HL-60/S4 treated with retinoic acid at 250 ng/mL for 4 days and 3 days (cell line): ENCODE measurements around the gene PLEKHG3.

Source experiments
- in situ Hi-C: fragments of 300-500 bp; cut with MboI; formaldehyde crosslinking; loops from 2 replicates; pipeline ENCODE4 v1.7.0; 2022; ENCODE audit warnings: low sequenced_read_pairs

PLEKHG3 gene

DNA sequence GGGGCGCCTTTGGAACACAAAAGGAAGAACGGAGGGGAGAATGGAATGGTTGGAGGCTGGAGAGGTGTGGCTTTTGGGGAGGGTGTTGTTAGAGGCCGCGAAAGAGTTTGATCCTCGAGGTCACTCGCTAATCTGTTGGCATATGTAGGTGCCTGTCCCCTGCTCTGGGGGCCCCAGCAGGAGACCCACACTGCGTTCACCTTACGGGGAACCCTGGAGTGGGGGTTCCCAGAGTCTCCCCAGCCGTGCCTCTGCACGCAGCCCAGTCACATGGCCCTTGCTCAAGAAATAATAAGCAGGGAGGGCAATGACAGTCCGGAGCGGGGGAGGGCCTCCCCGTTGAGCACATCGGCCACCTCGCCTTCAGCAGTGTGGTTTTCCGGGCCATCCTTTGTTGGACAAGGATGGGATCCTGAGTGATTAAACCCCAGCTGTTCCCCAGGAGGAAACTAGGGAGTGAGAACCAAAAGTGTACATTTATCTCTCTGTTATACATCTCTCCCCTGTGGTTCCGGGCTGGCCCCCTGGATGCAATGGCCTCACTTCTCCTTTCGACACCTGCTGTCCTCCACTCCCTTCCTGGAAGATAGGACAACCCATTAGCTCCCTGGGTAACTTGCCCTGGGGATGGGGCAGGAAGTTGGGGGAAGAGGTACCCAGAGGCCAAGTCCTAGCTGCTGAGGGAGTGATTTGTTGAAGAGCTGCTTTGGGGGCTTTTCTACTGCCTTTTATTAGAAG, 1.3 kb downstream of the PLEKHG3 start:
- in situ Hi-C loops, result no loop called here

DNA sequence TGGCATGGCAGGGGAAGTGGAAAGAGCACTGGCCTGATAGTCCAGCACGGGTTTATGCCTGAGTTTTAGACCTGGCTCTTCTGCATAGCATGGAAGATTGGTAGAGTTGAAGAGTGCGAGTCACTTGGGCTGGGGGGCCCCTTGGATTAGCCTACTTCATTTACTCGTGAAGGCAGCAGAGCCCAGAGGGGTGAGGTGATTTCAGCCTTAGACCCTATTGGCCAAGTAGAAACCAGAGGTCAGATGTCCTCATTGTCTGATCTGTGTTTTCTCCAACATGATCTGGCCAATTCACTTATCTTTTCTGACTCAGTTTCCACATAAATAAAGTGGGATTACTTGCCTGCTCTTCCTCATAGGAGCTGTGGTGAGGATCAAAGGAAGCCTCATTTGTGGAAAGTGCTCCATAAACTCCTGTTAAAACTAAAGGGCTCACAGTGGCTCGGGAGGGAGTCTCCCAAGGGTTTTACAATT, 1.9 kb downstream of the PLEKHG3 start:
- in situ Hi-C loops, result no loop called here

DNA sequence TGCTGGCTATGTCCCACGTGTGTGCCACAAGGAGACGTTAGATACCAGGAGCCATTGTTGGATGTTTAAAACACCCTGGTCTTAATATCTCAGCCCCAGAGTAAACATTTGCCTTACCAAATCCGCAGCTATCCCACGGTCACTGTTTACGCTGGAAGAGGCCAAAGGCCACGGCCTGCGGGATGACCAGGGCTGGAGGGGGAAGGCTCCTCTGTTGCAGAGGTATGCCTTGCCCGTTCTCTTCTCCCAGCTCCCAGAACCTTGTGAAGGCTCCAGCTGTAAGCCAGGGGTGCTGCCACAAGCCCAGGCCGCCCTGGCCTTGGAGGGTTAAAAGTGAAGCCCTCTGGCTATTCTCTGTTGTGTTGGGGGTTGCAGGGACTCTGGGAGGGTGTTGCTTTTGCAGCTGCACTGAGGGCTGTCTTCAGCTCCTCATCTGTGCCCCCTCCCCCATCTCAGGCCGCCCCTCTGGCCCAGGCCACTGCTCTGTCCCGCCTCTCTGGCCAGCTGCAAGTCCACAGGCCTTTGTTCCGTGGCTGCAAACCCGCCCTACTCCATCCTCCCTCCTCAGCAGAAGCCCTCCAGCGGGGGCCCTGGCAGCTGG, 2.5 kb downstream of the PLEKHG3 start:
- in situ Hi-C loops, result no loop called here

DNA sequence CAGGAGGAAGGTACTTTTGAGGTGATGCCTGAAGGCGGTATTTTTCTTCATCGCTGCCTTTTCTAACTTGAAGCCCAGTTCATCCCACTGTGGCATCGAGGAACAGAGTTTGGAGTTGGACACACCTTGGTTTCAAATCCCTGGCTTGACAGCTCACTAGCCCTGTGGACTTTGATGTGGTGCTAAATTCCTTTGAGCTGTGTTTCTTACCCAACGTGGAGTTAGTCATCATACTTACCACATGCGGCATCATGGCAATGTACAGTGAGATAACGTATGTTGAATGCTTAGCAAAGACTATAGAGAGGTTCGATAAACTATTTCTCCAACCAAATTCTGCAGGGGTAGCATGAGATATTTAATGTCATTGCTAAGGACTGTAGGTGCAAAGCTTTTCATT, 3.4 kb downstream of the PLEKHG3 start:
- in situ Hi-C loops, result no loop called here

DNA sequence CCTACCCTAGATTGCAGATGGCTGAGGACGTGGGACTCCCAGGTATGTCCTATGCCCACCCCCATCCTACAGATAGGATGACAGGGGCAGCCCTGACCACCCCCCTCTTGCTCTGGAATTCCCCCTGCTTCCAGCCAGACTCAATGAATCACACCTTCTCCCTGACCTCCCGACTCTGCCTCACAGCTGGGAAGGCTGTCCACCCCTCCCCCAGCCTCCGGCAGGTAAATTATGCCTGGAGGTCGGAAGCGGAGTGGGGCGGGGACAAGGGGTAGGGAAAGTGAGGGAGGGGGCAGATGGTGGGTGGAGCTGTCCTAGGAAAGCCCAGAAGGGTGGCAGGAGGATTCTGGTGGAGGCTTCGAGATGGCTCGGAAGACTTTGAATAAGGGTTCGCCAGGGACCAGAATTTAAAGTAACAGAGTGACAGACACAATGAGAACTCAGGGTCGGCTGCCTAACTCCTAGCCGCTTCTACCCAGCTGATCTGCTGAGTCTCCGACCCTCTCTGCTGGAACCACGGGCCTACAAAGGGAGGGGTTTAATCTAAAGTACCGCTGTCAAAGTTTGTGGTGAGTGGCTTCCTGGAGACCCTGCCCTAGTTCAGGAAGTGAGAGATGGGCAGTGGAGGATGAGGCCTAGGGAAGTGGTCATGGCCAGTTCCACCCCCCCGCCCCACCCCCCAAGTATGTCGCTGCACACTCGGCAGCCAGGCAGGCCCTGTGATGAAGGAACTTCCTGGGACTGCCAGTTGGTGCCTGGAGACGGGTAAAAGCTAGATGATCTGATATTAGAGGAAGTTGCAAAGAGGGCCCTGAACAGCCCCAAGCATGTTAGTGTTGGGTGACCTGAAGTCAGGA, 4.2 kb downstream of the PLEKHG3 start:
- in situ Hi-C loops, result no loop called here

DNA sequence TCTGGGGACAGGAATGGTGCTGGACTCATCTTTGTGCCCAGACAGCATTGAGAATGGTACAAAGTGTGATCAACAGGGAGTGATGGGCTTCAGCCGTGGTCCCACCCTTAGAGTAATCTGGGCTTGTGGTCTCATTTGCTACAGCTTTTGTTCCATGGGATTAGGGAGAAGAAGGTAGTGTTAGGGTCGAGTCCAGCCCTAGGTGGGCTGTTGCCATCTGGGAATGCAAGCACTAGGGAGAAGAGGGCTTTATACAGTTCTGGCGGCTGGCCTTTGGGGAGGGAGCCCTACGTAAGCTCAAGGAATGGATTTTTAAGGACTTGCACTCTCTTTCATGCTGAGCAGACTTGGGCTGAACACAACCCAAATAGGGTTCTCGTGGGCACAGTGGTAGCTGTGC, 4.9 kb downstream of the PLEKHG3 start:
- in situ Hi-C loops, result no loop called here

DNA sequence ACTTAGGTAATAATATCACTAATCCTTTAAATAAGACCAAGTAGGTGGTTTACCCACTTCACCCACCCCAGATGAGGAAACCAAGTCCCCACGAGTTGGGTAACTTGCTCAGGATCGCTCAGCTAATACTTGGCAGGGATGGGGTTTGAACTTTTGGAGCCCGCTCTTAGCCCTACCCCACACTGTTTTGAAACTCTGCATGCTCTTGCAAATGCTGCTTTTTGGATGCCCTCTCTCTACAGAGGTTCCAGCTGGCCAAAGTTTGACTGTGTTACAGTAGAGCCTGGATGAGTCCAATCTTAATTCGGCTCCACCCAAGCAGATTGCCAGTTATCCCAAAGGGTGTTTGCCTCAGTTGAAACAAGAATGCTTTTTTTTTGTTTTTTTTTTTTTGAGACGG, 6.8 kb downstream of the PLEKHG3 start:
- in situ Hi-C loops, result no loop called here

DNA sequence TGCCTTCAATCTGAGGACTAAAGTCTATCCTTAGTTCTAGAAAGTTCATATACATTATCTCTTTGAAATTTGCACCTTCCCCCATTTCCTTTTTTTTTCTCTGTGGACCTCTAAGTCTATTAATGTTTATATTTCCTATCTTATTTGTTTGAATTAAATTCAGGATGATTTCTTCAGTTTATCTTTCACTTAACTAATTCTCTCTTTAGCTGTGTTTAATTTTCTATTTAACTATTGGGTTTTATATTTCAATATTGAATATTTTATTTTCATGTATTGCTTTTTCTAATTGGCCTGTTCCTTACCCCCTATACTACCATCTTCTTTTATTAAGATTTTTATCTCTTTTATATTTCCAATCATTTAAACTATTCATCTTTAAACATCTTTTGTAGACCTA, 9.5 kb downstream of the PLEKHG3 start:
- in situ Hi-C loops, result no loop called here

DNA sequence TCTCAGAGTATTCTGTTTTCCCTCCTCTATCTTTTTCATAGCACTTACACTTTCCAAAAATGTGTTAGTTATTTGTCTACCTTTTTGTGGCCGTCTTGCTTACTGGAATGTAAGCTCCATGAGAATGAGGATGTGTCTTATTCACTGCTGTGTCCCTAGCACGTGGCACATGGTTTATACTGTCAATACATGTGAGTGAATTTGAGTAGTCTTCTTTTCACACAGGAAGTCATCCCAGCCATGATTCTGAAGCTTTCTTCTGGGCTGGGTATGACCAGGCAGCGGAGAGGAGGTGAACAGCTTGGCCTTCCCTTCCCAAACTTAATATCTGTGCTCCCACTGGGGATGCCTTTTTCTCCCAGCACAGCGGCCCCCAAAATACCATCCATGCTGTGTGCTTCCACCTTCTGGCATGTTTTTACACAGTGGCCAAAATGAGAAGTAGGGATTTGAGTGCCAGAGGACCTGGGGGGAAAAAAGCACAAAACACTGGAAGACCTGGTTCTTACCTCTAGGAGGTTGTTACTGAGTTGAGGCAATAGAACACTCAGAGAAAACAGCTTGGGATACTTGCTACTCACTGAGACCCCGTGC, 10.3 kb downstream of the PLEKHG3 start:
- in situ Hi-C loops, result no loop called here

DNA sequence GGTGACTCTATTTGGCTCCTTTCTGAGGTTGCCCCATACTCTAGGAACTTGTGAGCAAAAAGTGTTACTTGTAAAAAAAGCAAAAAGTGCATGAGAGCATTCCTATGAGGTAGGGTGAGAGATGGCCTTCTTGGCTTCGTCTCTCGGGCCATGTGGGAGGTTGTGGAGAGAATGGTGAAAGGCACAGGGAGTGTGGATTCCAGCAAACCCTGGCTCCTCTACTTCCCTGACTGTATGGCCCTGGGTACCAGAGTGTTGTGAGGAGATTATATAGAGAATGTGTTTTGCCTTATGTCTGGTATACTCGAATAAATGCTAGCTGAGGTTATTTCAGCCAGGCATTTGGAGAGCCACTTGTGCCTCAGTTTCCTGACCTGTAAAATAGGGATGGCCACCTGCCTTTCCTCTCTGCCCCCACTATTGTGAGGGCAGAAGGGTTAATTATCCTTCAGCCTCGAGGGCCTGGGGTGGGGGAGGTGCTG, 11.0 kb downstream of the PLEKHG3 start:
- in situ Hi-C loops, result no loop called here

DNA sequence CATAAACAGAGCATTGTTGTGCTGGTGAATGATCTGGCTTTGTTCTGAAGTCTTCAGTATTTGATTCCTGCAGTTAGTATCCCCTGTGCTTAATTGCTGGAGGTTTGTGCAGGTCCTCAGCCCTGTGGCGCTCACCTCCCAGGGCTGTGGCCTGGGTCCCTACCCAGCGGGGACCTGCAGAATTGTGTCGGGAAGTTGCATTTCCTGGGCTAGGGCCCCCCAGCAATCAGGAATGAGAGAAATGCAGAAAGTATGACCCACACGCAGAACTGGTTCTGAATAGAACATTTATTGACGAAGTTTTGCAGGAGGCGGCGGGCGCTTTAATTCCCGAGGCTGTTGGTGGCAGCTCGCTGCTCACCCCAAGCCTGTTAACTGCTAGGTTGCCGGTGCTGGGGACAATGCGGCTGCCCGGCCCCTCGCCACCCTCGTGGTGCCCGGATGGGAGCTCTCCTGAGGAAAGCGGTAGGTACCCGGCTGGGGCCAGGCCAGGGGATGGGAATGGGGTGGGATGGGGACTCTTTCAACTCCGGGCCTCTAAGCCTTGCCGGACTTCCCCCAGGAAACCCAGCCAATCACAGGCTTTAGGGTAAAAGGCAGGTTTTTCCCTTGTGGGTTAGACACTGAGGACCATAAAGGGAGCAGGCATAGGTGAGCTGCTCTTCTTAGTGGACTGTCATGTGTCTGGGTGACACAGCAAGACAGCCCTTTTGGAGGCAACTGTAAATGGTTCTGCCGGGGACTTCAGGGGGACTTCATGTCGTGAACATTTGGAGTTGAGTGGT, 11.6 kb downstream of the PLEKHG3 start:
- in situ Hi-C loops, result no loop called here

DNA sequence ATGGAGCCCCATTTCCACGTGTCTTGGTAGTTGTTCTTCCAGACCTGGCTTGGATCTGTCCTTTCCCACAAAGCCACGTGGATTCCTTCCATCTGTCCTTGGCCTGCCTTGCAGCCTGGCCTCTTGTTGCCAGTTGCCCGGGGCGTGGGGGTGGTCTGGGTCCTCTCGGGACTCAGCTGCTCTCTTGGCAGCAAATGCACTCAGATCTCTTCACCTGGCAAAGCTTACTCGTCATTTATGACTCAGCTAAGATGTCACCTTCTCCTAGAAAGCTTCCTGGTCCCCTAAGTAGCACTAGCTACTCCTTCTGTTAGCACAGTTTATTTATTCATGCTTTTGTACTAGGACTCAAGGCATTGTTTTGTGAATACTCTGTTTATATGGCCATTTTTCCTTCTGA, 13.6 kb downstream of the PLEKHG3 start:
- in situ Hi-C loops, result no loop called here

DNA sequence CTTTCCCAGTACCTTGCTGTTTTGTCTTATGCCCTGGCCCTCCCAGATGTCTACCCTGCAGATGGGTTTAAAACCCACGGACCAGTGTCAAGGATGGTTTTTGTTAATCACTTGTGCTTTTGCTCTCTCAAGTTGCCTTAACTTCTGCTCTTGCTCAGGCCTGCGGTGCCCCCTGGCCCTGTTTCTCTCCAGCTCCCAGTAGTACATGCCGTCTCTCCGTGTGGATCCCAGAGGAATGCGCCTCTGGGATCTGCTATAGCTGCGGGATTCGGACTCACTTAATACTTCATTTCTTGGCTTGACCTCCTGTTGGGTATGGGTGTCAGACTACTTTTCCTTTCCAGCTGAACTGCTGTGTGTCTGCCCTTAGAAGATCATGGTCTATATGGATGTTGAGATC, 14.5 kb downstream of the PLEKHG3 start:
- in situ Hi-C loops, result no loop called here

DNA sequence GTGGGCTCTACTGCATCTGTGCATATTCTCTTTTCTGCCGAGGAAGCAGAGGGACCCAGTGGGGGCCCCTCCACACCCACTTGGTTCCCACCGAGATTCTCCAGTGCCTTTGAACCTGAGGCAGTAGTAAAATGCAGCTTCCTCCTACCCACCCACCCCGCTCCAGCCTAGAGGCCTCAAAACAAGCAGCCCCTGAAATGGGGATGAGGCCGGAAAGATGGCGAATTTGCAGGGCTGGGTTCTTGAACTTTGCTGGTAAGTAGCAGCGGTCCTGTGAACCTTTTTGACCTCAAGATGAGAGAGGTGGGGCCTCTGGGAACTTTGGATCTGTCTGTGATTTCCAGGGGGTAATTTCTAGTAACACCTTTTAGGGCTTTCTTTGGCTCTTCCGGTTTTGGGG, 15.4 kb downstream of the PLEKHG3 start:
- in situ Hi-C loops, result no loop called here

DNA sequence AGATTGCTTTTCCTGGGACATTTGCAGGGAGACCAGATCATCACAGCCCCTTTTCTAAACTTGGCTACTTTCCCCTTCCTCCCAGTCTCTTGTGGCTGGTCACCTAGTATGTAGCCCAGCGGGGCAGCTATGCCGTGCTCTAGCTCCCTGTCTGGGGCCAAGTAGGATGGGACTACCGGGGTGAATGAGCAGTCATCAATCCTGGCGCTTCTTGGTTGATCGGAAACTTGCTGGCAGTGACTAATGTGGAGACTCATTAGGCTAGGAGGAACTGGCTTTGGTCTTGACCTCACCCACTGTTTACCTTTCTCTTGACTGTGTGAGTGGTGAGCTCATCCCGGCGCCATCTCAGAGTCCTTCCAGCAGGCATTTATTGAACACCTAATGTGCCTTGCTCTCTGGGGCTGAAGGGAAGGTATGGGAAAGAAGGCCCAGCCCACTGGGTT, 15.9 kb downstream of the PLEKHG3 start:
- in situ Hi-C loops, result no loop called here

DNA sequence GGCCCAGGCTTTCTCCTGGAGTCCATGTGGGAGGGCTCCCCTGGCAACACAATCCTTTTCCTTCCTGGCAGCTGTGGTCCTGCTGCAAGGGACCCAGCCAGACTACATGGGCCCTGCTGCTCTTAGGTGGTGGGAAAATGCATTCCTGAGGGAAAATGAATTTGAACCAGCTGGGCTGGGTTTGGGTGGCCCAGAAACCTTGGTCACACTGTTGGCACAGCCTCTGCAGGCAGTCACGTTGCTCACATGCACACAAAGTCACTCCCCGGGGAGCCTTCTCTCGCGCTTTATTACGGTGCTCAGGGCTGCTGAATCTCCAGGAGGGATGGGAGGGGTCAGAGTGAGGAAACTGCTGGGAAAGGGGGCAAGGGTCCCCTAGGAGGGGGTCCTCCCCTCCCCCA, 17.2 kb downstream of the PLEKHG3 start:
- in situ Hi-C loops, result no loop called here

DNA sequence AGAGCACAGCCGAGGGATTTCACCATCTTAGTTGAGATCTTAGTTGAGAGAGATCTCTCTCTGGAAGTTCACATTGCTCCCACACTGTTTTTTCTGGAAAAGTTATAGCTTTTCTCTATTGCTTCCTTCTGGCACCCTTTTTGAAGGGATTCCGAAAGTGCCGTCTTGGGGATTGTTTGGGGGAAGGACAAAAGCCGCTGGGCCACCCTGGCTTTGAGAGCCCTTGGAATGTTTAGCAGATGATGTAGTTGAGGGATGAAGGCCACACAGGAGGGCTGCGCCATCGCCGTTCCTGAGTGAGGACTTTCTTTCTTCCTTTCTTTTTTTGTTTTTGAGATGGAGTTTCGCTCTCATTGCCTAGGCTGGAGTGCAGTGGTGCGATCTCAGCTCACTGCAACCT, 17.7 kb downstream of the PLEKHG3 start:
- in situ Hi-C loops, result no loop called here

DNA sequence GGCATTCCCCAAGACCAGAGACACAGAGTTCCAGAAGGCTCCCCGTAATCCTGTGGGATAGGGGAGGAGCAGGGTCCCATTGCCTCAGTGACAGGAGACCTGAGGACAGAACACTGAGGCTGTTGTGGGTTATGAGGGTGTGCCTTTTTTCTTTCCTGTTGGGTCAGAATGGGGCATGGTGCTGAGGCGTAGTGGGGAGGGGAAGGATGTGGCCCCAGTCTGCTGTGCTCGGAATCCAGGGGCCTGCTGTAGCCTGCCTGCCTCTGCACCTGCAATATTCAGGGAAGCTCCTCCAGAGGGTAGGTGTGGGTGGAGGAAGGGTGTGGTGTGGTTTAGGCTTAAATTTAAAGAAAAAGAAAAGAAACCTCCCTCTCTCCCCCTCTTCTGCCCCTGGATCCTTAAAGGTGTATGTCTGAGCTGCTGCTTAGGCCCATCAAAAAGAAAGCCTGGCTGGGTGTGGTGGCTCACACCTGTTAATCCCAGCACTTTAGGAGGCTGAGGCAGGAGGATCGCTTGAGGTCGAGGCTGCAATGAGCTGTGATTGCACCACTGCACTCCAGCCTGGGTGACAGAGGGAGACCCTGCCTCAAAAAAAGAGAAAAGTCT, 18.7 kb downstream of the PLEKHG3 start:
- in situ Hi-C loops, result no loop called here

DNA sequence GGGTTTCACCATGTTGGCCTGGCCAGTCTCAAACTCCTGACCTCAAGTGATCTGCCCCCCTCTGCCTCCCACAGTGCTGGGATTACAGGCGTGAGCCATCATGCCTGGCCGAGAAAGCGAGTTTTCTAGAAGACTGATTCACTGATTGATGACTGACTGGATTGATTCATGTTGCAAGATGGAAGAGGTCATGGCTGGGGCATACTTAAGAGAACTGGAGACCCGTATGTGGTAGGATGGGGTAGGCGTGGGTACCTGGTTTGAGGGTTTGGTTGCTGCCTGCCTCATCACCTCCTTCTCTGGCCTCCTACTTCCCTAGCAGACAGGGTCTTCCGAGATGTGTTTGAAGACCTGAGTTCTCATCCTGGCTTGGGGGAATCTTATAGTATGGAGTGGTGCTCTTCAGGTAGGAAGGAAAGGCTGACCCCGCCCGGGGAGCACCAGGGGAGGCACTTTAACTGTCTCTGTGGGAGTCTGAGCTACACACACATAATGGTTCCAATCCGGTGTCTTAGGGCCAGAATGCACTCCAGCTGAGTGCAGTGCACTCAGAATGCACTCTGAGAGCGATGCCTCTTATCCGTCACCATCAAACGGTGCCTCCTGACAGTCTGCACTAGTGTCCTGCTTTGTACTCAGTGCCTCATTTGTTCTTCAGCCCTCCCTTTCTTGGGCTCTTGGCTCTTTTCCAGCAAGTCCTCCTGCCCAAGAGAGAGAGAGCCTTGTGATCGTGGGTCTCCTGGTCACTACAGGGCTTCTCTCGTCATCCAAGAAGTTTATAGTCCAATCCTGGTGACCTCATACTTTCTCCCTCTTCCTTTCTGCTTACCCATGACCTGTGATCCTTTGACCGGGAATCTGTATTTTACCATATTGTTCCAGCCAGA, 19.7 kb downstream of the PLEKHG3 start:
- in situ Hi-C loops, result no loop called here
